Small intestine (tissue), 7 donors: Measurements from ENCODE around the gene DAGLB. TPM values are rescaled to one million over a fixed set of nuclear protein-coding genes. Genes with fewer than 3 reads are reported as not detected.

Experiments used
- DNase-seq, 2 donors: peaks; one replicate each; pipeline versions ENCODE4 v3.0.0 to v3.0.0-alpha.2; 2013
- FAIRE-seq: peaks from 2 replicates; lab custom pipeline; 2012; peaks lifted over from hg19 to GRCh38; lab: Jason Lieb, UNC
- H3K27ac ChIP-seq, 3 donors: one replicate each; pipeline ENCODE4 v1.5.1; 2013; ENCODE audit warnings: low read length in 2 of 3, mild to moderate bottlenecking in 2 of 3, control low read depth in 1 of 3, inconsistent platforms in 1 of 3, low read depth in 1 of 3, moderate library complexity in 1 of 3
- H3K27me3 ChIP-seq, 3 donors: one replicate each; pipeline ENCODE4 v1.6.1; 2013; ENCODE audit warnings: low read length in 3 of 3, inconsistent platforms in 1 of 3; ENCODE audit not compliant: control insufficient read depth in 3 of 3, insufficient read depth in 3 of 3
- H3K36me3 ChIP-seq, 3 donors: one replicate each; pipeline ENCODE4 v1.6.1; 2013; ENCODE audit warnings: low read length in 3 of 3, inconsistent platforms in 1 of 3, low read depth in 1 of 3, mild to moderate bottlenecking in 1 of 3, moderate library complexity in 1 of 3; ENCODE audit not compliant: control insufficient read depth in 3 of 3, insufficient read depth in 2 of 3
- H3K4me1 ChIP-seq, 3 donors: one replicate each; pipeline ENCODE4 v1.6.1; 2013; ENCODE audit warnings: low read length in 2 of 3, inconsistent platforms in 1 of 3, low read depth in 1 of 3, mild to moderate bottlenecking in 1 of 3, moderate library complexity in 1 of 3; ENCODE audit not compliant: control insufficient read depth in 3 of 3, insufficient read depth in 2 of 3
- H3K4me3 ChIP-seq, 3 donors: one replicate each; pipeline ENCODE4 v1.5.1; 2013; ENCODE audit warnings: low read length in 3 of 3, control low read depth in 1 of 3, inconsistent platforms in 1 of 3, low read depth in 1 of 3, mild to moderate bottlenecking in 1 of 3, moderate library complexity in 1 of 3
- H3K9me3 ChIP-seq, 2 donors: one replicate each; pipeline ENCODE4 v1.6.1; 2013; ENCODE audit warnings: low read depth in 1 of 2, low read length in 1 of 2; ENCODE audit not compliant: control insufficient read depth in 2 of 2, insufficient read depth in 1 of 2
- WGBS, 3 donors: extraction: QIAGEN DNeasy Blood & Tissue Kit; methylation state at CpG; one replicate each; pipeline ENCODE4 v1.1.7; 2013; 5-methylcytosine and 5-hydroxymethylcytosine counted together
- polyA plus RNA-seq, 4 donors: library from polyadenylated mRNA; stranded (reverse) in 3 of 4; unstranded in 1 of 4; fragments of 200-250 nt in 3 of 4; fragments of 120-200 nt in 1 of 4; gene quantifications; one replicate each; pipeline versions ENCODE4 v1.2.1 to v1.2.3, GENCODE V29; 2013
- donor health status: healthy with polysubstance abuse.
- donor health status: control.
- donor health status: control.
- donor health status: Bipolar disorder and iron deficiency.
- donor health status: healthy.

The DAGLB gene
- polyA plus RNA-seq, 4 donors = 8.8 to 22.4 (median 19.1) TPM

- Histone ChIP-seq H3K27me3 (no peaks in the 10 kb centered on the region), H3K36me3 (peaks cover 0 to 24% (median 4%) of the 10 kb centered on the region in 3 donors), H3K9me3 (no peaks in the 10 kb centered on the region), H3K4me3 (peak overlapping the region in 1 of 3 donors; percentile 45), H3K27ac (peak overlapping the region in 2 of 3 donors; percentile 62 to 68), H3K4me1 (peaks cover 4 to 14% (median 14%) of the 10 kb centered on the region in 3 donors)
- DNase-seq = peak; percentile 42 to 50
- FAIRE-seq = no peak
- 25 to 56% (median 44%) methylated on average over 7 of the region's 7 CpGs for WGBS, 3 donors
Observed at GRCh38 chr7:6376820-6377219, 70.9 kb downstream of the DAGLB start.

- Histone ChIP-seq H3K27ac (peak overlapping the region; percentile 77 to 98 (median 96)), H3K4me3 (peak overlapping the region; percentile 88 to 93 (median 91)), H3K9me3 (no peaks in the 10 kb centered on the region), H3K27me3 (no peaks in the 10 kb centered on the region), H3K4me1 (peaks cover 0 to 14% (median 14%) of the 10 kb centered on the region in 3 donors), H3K36me3 (peaks cover 0 to 20% (median 4%) of the 10 kb centered on the region in 3 donors)
- DNase-seq (peak; percentile 48 to 62), FAIRE-seq (no peak)
- 1 to 3% (median 2%) methylated on average over 23 of the region's 23 CpGs for WGBS, 3 donors
Observed at GRCh38 chr7:6375348-6376101, 72.2 kb downstream of the DAGLB start.

GRCh38 chr7:6367701-6368211 lies 80.0 kb downstream of the DAGLB start:
- peak overlapping the region in 2 of 3 donors; percentile 88 to 90 for H3K27ac ChIP-seq
- H3K4me1 ChIP-seq = peaks cover 0 to 23% (median 0%) of the 10 kb centered on the region in 3 donors
- H3K4me3 ChIP-seq = no peak overlapping the region
- DNase-seq = peak; percentile 63 to 75
- WGBS, 3 donors = 19 to 47% (median 35%) methylated on average over 4 of the region's 4 CpGs
- no peak for FAIRE-seq
- no peaks in the 10 kb centered on the region for H3K27me3 ChIP-seq
- H3K36me3 ChIP-seq = no peaks in the 10 kb centered on the region
- no peaks in the 10 kb centered on the region for H3K9me3 ChIP-seq

GRCh38 chr7:6365451-6365850 lies 82.3 kb downstream of the DAGLB start:
- H3K9me3 ChIP-seq = no peaks in the 10 kb centered on the region
- no peak for FAIRE-seq
- peaks cover 0 to 24% (median 0%) of the 10 kb centered on the region in 3 donors for H3K4me1 ChIP-seq
- H3K4me3 ChIP-seq = no peak overlapping the region
- DNase-seq = no peak
- no peak overlapping the region for H3K27ac ChIP-seq
- no peaks in the 10 kb centered on the region for H3K27me3 ChIP-seq
- WGBS, 3 donors = 78 to 80% (median 78%) methylated on average over 5 of the region's 5 CpGs
- H3K36me3 ChIP-seq = no peaks in the 10 kb centered on the region

- H3K27ac ChIP-seq = no peak overlapping the region
- FAIRE-seq = no peak
- no peaks in the 10 kb centered on the region for H3K9me3 ChIP-seq
Observed at GRCh38 chr7:6360841-6361240, 86.9 kb downstream of the DAGLB start.

GRCh38 chr7:6359734-6360133 lies 88.0 kb downstream of the DAGLB start:
- H3K4me3 ChIP-seq = no peak overlapping the region

More at GRCh38 chr7:6360841-6361240, 86.9 kb downstream of the DAGLB start:
- H3K4me1 ChIP-seq = peaks cover 0 to 12% (median 0%) of the 10 kb centered on the region in 3 donors
- no peaks in the 10 kb centered on the region for H3K27me3 ChIP-seq
- 58 to 66% (median 64%) methylated on average over 5 of the region's 5 CpGs for WGBS, 3 donors
- H3K4me3 ChIP-seq = no peak overlapping the region
- H3K36me3 ChIP-seq = no peaks in the 10 kb centered on the region
- DNase-seq = no peak

More at GRCh38 chr7:6359734-6360133, 88.0 kb downstream of the DAGLB start:
- Histone ChIP-seq H3K36me3 (no peaks in the 10 kb centered on the region), H3K27ac (no peak overlapping the region), H3K27me3 (no peaks in the 10 kb centered on the region), H3K9me3 (no peaks in the 10 kb centered on the region), H3K4me1 (peaks cover 0 to 12% (median 0%) of the 10 kb centered on the region in 3 donors)
- FAIRE-seq = no peak
- WGBS, 3 donors = 92 to 98% (median 94%) methylated on average over 2 of the region's 2 CpGs
- DNase-seq = no peak

Other genes starting within 250 kb of the DAGLB start
- 10 to 100 TPM; 21.3 to 27.3 (median 24.4) TPM for gene CYTH3, start 175.3 kb downstream of the DAGLB start, polyA plus RNA-seq
- 10 to 100 TPM in 1 of 4 donors, 1 to 10 TPM in 3; 4.9 to 10.3 (median 7.1) TPM for gene FAM220A, start 99.0 kb downstream of the DAGLB start, polyA plus RNA-seq
- 100 to 1,000 TPM; 188 to 429 (median 287) TPM for gene RAC1, start 73.4 kb downstream of the DAGLB start, polyA plus RNA-seq
- 100 to 1,000 TPM in 2 of 4 donors, 10 to 100 TPM in 2; 85.9 to 298 (median 136) TPM for gene KDELR2, start 36.2 kb upstream of the DAGLB start, polyA plus RNA-seq
- under 1 TPM in 3 of 4 donors, not detected in 1; 0.22 to 0.90 (median 0.34) TPM for gene GRID2IP, start 103.5 kb upstream of the DAGLB start, polyA plus RNA-seq
- 10 to 100 TPM; 34.0 to 67.2 (median 40.0) TPM for gene ZDHHC4, start 129.5 kb upstream of the DAGLB start, polyA plus RNA-seq
- gene INTS15, start 142.1 kb upstream of the DAGLB start, polyA plus RNA-seq = 10 to 100 TPM; 15.0 to 28.7 (median 16.4) TPM
- 1 to 10 TPM in 2 of 4 donors, under 1 TPM in 1, not detected in 1; 0.81 to 3.5 (median 1.5) TPM for gene ZNF853, start 167.7 kb upstream of the DAGLB start, polyA plus RNA-seq
- gene ZNF316, start 189.4 kb upstream of the DAGLB start, polyA plus RNA-seq = 10 to 100 TPM; 11.6 to 31.4 (median 14.0) TPM